Measurements from ENCODE around the gene GPR137C. TPM values are rescaled to one million over a fixed set of nuclear protein-coding genes. Genes with fewer than 3 reads are reported as not detected.

GPR137C gene
- total RNA-seq, 1 experiment from 2014 or later, result 4.3 TPM

GRCh38 chr14:52596861-52597260 lies 44.2 kb downstream of the GPR137C start:
- Histone ChIP-seq H2BK20ac (ENCODE audit: low read depth, low read length, poor library complexity, severe bottlenecking) (no peak overlapping the region), H2BK12ac (ENCODE audit: insufficient read length, low read depth, low read length) (no peak overlapping the region), H3K23ac (ENCODE audit: insufficient read length, low read depth, low read length) (no peak overlapping the region), H2AK5ac (ENCODE audit: insufficient read length, low read length) (no peak overlapping the region), H4K20me1 (ENCODE audit: control insufficient read depth, insufficient read depth, insufficient read length) (no peaks in the 10 kb centered on the region), H3K14ac (ENCODE audit: insufficient read depth, low read length) (no peak overlapping the region), H2BK15ac (ENCODE audit: low read depth, low read length) (no peak overlapping the region), H2BK120ac (ENCODE audit: low read depth, low read length, poor library complexity, severe bottlenecking) (no peak overlapping the region), H3T11ph (ENCODE audit: low read length) (no peak overlapping the region), H4K8ac (replicated peaks; ENCODE audit: insufficient read length, low read depth, low read length) (no peak overlapping the region), H3K27me3 (ENCODE audit: insufficient read depth, low read length) (no peaks in the 10 kb centered on the region), H3K9ac (ENCODE audit: extremely low read depth, insufficient read length, low read length) (no peak overlapping the region), H3K56ac (ENCODE audit: insufficient read length, low read depth, low read length) (no peak overlapping the region), H3K23me2 (ENCODE audit: insufficient read length, low read depth, low read length, poor library complexity, severe bottlenecking) (no peaks in the 10 kb centered on the region), H3K79me1 (ENCODE audit: insufficient read depth, low read depth, low read length, poor library complexity, severe bottlenecking) (no peaks in the 10 kb centered on the region), H2AFZ (ENCODE audit: low read length) (no peak overlapping the region), H3K79me2 (ENCODE audit: insufficient read depth, low read length) (no peaks in the 10 kb centered on the region), H3K18ac (ENCODE audit: insufficient read length, low read depth, low read length) (no peak overlapping the region), H4K91ac (ENCODE audit: insufficient read length, low read depth, low read length) (no peak overlapping the region), H3K9me3 (ENCODE audit: control insufficient read depth, low read depth, low read length) (no peaks in the 10 kb centered on the region), H3K4me2 (ENCODE audit: insufficient read depth, insufficient read length, low read length) (no peak overlapping the region), H3K4me1 (ENCODE audit: insufficient read depth, low read length) (no peaks in the 10 kb centered on the region), H3K4ac (ENCODE audit: low read depth, low read length) (no peak overlapping the region), H4K5ac (ENCODE audit: insufficient read length, low read depth, low read length) (no peak overlapping the region), H3K27ac (ENCODE audit: insufficient read length, low read depth, low read length) (no peak overlapping the region), H2BK5ac (ENCODE audit: insufficient read length, low read length) (no peak overlapping the region)
- H3K27ac Mint-ChIP-seq, result no peak overlapping the region
- peaks cover 18 to 23% of the 10 kb centered on the region in 2 experiments; a peak in 4 of 5 replicates for H3K9me3 Mint-ChIP-seq
- no CpG with 5 or more reads among the region's 5 CpGs for WGBS (ENCODE audit: extremely low coverage, insufficient read length, low lambda C conversion rate)
- no peak for DNase-seq
- TF ChIP-seq CTCF (conservative IDR thresholded peaks at IDR 0.05), result no peak
- H3K4me3 Mint-ChIP-seq, result no peak overlapping the region
- H3K36me3 Mint-ChIP-seq (ENCODE audit: insufficient read depth in 1 of 3, low read depth in 3 of 3), result peaks cover 8 to 26% (median 13%) of the 10 kb centered on the region in 3 experiments
- peaks cover 13 to 21% of the 10 kb centered on the region in 2 experiments for H3K4me1 Mint-ChIP-seq
- no peaks in the 10 kb centered on the region for H3K27me3 Mint-ChIP-seq (ENCODE audit: low read depth)

Data from H9 (cell line).